HG03095 (cell line): ENCODE data around the gene ACSS2.

Experiments
- ATAC-seq: cut with Tn5 transposase; IDR thresholded peaks from one replicate; pipeline ENCODE4 v1.9.1; 2021; ENCODE audit warnings: moderate library complexity; ENCODE audit not compliant: unreplicated experiment

Gene ACSS2

GRCh38 chr20:34945315-34946077 lies 69.1 kb downstream of the ACSS2 start:
- ATAC-seq = no peak

DNA sequence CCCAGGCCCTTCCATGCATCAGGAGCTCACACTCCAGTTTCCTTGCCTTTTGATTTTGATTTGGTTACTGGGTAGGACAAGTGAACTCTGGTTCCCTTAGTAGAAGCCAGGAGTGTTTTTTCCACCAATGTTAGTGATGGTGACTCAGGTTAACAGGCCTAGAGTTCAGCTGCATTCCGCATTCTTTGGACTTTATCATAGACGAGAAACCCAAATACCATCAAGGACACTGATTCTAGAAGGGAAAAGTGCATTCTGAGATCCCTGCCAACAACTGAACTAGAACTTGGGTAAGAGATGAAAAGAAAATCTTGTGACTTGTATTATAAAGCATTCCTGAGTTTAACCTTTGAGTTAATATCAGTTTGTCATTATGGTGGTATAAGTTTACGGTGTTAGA lies 70.2 kb downstream of the ACSS2 start:
- ATAC-seq = no peak

- ATAC-seq = no peak
Observed at GRCh38 chr20:34947336-34947735, 70.9 kb downstream of the ACSS2 start.

GRCh38 chr20:34948030-34948429 lies 71.6 kb downstream of the ACSS2 start:
- no peak for ATAC-seq

DNA sequence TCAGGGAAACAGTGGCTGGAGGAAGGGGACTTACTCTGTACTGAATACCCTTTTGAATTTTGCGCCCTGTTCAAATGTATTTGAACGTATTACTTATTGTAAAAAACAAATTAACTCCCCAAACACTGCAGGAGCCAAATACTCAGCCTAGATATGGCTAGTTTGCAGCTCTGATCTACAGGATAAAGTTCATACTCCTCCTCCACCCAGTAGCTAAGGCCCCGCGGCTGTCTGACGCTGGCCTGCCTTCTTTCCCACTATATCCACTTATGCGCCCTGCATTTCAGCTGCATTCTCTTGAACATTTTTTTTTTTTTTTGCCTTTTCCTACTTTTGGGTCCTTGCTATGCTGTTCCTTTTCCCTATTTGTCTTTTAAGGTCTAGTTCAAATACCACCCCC lies 72.7 kb downstream of the ACSS2 start:
- ATAC-seq = no peak

- no peak for ATAC-seq
Observed at GRCh38 chr20:34951252-34951651, 74.8 kb downstream of the ACSS2 start.

GRCh38 chr20:34951652-34952051 lies 75.2 kb downstream of the ACSS2 start:
- no peak for ATAC-seq

GRCh38 chr20:34952671-34953070 lies 76.3 kb downstream of the ACSS2 start:
- ATAC-seq = no peak

- no peak for ATAC-seq
Observed at GRCh38 chr20:34953960-34954359, 77.5 kb downstream of the ACSS2 start.

- no peak for ATAC-seq
Observed at GRCh38 chr20:34954904-34955230, 78.5 kb downstream of the ACSS2 start.

DNA sequence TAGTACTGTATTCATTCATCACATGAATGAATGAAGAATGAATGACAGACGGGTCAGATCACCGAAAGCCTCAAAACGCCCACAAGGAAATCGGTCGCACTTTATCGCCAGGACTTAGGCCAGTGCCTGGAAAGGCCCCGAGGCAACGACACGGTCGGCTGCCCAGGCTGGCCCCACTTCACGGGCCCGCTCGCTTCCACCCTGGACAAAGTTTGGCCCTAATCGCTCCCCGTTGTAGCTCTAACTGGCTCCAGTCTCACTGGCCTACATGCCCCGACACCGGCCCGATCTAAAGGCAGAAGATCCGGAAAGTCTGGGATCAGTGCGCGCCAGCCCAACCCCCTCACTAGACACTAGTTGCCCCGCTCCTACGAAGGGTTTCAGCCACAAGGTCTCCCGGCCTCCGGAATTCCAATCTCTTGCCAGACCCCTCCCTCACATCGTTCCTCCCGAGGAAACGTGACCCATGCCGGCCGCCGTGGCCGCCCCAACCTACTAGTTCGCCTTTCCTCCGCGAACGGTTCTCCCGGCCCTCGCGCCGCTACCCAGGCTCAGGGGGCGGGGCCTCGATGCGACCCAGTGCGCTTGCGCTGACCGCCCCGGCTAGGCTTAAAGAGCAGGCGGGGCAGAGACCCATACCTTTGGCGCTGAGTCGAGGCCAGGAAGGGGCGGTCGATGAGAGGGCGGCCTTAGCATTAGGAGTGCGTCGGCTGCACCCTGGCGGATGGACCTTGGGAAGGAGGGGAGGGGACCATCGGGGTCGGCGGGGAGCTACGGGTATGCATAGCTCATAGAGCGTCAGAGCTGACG lies 79.0 kb downstream of the ACSS2 start, which contains the start of the genes GSS and MYH7B:
Gene GSS, minus strand, starts transcription at position 576 of the 810 bp plus-strand sequence. CDS start 3,954 bp downstream, outside the sequence.
Gene MYH7B, plus strand, starts transcription at position 638 of the 810 bp plus-strand sequence. CDS start 22,138 bp downstream, outside the sequence.
- peak; percentile 84 for ATAC-seq

DNA sequence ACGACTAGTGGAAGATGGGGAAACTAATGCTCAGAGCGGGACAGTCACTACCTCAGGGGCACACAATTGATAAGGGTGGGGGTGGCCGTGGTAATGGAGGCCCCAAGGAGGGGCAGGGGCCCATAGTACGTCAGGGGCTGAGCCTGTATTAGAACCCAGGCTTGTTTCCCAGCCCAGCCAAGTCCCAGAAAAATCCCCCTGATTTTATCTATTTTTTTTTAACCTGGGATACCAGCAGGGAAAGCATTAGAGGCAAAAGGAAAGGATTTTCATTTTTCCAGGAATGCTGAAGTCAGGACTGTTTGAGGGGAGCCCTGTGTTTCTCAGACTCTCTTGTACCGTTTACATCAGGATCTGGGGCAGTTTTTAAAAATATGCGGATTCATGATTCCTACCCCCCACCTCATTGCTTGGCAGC lies 79.6 kb downstream of the ACSS2 start:
- no peak for ATAC-seq

DNA sequence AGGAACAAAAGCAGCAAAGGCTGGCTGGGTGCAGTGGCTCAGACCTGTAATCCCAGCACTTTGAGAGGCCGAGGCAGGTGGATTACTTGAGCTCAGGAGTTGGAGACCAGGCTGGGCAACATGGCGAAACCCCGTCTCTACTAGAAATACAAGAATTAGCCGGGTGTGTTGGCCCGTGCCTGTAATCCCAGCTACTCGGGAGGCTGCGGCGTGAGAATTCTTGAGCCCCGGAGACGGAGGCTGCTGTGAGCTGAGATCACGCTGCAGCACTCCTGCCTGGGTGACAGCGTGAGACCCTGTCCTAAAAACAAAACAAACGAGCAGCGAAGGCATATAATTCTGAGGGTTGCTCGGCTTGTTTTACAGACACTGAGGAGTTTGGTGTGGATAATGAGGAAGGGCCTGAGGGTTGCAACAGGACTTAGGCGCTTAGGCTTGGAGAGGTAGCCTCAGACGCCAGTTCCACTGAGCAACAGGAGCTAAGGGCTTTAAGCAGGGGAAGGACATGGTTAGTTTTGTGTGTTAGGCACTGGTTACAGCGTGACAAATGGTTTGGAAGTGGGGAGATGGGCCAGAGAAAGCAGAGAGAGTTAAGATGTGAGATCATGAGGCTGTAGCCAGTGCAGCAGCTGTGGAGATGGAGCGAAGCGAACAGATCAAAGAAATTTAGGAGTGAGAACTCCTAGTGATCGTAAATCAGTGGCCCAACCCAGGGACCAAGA lies 80.5 kb downstream of the ACSS2 start:
- no peak for ATAC-seq

DNA sequence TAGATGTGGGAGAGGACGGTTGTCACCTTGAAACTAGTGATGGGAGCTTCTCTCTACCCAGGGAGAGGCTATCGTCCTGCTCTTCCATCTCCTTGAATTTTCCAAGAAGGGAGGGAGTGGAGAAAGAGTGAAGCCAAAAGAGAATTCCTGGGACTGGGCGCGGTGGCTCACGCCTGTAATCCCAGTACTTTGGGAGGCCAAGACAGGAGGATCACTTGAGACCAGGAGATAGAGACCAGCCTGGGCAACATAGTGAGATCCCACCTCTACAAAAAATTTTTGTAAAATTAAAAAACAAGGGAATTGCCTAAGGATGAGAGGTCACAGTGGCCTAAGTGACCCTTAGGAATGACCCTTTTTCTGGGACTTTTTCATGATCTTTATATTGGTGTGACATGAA lies 88.1 kb downstream of the ACSS2 start:
- no peak for ATAC-seq

DNA sequence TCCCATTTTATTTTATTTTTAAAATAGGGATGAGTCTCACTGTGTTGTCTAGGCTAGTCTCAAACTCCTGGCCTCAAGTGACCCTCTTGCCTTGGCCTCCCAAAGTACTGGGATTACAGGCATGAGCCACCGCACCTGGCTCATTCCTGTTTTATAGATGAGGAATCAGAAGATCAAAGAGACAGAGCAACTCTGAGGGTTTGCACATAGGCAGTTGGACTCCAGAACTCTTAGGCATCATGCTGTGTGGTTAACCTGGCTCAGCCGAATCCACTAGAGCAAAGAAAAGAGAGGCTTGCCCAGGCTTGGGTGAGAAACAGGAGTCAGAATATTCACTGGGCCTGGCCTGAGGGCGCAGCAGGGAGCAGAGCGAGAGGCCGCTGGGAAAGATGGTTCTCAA lies 88.6 kb downstream of the ACSS2 start:
- no peak for ATAC-seq

GRCh38 chr20:34967421-34967820 lies 91.0 kb downstream of the ACSS2 start:
- ATAC-seq = no peak

DNA sequence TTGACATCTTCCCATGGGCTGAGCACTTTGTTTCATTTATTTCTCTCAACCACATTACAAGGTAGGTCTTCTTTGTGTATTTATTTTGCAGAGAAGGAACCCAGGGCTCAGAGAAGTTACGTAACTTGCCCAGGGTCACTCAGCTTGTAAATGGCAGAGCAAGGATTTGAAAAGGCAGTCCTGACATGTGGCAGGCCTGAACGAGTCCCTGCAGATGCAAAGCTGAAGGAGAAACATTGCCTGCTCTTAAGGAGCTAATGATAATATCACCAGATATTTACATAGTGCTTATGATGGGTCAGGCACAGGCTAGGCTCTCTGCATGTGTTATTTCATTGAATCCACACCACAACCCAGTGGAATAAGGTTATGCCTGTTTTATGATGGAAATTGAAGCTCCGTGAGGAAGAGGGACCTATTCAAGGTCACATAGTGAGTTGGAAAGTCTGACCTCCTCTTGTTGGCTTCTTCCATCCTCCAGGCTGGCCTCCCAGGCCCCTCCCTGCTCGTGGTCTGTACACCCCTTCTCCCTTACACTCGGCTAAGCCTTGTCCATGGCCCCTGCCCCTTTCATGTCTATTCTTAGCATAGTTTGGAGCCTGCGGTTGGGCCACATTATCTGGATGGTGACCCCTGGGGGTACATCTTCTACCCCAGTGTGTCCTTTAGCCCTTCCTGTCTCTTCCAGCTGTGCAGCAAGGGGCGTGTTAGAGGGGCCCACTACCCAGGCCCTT lies 91.8 kb downstream of the ACSS2 start:
- no peak for ATAC-seq

DNA sequence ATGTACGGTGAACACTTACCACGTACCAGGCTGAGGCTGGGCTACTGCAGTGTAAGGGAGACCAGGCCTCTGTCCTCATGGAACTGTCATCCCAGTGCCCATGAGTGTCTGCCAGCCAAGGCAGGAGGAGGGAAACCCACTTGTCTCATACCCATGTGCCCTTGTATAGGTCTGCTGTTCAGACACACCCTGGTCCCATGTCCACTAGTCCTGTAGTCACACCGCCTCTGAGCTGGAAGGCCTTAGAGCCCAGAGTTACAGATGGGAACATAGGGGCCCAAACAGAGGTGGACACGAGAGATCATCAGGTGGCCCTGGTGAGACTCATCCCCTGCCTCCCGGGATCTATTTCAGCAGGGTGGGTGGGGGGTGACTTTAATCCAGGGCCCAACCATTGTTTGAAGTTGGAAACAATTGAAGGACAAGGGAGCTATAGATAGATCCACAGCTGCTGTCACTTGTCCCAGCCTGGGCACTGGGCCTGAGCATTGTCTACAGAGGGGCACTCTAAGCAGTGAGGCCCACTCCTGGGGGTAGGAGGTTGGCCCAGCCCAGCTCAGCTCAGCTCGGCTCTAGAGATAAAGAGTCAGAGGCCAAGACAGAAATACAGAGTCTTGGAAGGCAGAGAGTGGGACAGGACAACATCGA lies 93.9 kb downstream of the ACSS2 start:
- ATAC-seq = no peak

DNA sequence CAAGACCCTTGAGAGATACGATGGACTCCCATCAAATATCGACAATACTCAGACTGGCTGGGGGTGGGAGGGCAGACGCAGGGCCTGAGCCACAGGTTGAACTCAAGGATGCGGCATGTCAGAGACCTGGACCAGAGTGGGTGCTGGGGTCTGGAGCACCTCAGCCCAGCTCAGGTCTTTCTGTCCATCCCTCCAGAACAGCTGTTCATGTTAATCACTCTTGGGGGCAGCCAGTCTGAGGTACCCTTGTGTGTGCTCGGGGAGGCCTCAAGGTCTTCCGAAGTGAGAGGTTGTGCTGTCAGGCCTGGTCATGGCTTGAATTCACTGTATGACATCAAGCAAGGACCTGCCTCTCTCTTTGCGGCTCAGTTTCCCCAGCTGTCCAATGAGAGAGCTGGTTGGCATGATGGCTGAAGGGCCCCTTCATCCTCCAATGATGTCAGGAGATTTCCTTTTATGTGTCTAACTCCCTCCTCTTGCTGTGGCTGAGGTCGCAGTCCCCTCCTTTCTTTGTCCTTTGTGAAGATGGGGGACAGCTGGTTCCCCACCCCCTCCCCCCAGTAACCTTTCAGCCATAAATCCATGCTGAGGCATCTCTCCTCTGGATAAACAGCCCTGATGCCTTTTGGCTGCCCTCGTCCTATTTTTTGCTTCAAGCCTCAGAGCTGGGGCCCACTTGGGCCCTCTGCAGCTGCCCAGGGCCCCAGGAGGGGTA lies 94.6 kb downstream of the ACSS2 start:
- ATAC-seq = no peak
